ENCODE measurements around the gene ZFP92. TPM values are rescaled to one million over a fixed set of nuclear protein-coding genes. Genes with fewer than 3 reads are reported as not detected.

ZFP92 gene
- total RNA-seq, 4 donors from 2014 or later: 0.08 to 0.68 (median 0.20) TPM; not detected in 1

DNA sequence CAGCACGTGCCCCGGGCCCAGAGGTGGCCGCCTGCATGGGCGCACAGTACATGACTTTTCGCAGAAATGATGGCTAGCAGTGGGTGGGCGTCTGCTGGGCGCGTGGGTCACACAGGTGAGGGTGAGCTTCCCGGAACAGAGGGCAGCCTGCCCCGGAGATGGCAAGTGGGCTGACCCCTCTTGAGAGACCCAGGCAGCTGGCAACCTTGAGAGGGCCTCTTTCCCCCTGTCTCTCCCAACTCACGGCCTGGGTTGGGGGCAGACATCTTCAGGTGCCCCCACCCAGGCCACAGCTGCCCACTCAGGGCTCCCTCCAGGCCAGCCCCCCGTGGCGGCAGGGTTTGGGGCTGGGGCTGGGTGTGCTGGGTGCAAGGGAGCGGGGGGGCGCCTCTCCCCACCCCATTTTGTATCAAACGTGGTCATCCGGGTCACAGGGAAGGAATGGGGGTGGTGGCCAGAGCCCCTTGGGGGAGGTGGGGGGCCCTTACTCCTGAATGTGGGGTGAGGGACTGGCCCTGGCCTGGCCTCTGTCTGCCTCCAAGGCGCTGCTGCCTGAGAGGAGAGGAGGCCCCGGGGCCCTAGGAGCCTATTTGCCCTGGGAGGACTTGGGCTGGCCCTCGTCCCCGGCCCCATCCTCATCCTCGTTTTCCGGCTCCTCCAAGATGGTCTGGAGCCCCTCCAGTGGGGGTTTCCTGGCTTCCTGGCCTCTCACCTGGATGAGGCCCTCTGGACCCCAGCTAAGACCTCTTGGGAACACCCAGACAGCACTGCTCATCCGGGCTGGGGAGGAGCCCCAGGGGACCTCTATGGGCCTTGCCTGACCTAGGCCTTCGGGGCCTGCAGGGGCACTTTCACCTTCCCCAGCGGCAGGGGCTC lies 14.7 kb upstream of the ZFP92 start:
- no peak for DNase-seq (ENCODE audit: low spot score in 2 of 2)
- no peak overlapping the region for H3K4me3 ChIP-seq (ENCODE audit: low read depth, poor library complexity, severe bottlenecking)
- 80% methylated on average over 9 to 20 of the region's 26 CpGs for WGBS, 2 donors
- intact Hi-C loops (cut with DNase I; ENCODE audit: low total_unique reads): loop anchor here (10.0 kb wide), 1 partner anchor 228 kb away; no protein-coding TSS in a partner anchor
- TF ChIP-seq, protein P1, sequence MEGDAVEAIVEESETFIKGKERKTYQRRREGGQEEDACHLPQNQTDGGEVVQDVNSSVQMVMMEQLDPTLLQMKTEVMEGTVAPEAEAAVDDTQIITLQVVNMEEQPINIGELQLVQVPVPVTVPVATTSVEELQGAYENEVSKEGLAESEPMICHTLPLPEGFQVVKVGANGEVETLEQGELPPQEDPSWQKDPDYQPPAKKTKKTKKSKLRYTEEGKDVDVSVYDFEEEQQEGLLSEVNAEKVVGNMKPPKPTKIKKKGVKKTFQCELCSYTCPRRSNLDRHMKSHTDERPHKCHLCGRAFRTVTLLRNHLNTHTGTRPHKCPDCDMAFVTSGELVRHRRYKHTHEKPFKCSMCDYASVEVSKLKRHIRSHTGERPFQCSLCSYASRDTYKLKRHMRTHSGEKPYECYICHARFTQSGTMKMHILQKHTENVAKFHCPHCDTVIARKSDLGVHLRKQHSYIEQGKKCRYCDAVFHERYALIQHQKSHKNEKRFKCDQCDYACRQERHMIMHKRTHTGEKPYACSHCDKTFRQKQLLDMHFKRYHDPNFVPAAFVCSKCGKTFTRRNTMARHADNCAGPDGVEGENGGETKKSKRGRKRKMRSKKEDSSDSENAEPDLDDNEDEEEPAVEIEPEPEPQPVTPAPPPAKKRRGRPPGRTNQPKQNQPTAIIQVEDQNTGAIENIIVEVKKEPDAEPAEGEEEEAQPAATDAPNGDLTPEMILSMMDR (IDR thresholded peaks at IDR 0.05): no peak
- TF ChIP-seq POLR2A (IDR thresholded peaks at IDR 0.05): no peak

DNA sequence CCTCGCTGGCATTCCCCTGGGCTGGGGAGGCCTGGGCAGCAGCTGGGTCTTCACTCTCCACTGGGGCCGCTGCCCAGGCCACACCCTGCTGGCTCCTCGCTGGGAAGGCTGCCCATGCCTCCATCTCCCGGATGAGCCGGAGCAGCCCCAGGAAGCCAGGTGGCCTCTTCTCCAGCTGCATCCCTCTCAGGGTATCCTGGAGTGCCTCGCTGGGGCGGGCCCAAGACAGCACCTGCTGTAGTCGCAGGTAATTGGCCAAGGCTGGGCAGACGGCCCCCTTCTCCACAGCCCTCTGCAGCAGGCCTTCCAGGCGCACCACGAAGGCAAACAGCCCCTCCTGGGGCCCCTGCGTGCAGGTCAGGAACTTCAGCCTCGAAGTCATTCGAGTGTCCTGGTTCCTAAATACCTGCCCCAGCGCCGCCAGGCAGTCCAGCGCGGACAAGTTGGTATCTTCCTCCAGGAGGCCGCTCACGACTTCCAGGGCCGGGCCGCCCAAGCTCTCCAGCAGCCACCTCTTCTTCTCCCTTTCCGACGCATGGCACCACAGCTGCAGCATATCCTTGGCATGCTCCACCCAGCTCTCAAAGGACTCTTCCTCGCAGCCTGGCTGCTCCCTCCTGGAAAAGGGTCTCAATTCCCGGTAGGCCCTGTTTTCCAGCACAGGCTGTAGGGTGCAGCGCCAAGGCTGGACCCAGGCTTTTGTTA lies 13.9 kb upstream of the ZFP92 start:
- TF ChIP-seq POLR2A (IDR thresholded peaks at IDR 0.05): no peak
- TF ChIP-seq, protein P1 (IDR thresholded peaks at IDR 0.05): no peak
- no peak overlapping the region for H3K4me3 ChIP-seq (ENCODE audit: low read depth, poor library complexity, severe bottlenecking)
- WGBS, 2 donors: 81 to 83% methylated on average over 15 to 26 of the region's 27 CpGs
- intact Hi-C loops (cut with DNase I; ENCODE audit: low total_unique reads): loop anchor here (10.0 kb wide), 1 partner anchor 227 kb away; no protein-coding TSS in a partner anchor
- DNase-seq (ENCODE audit: low spot score in 2 of 2): no peak

DNA sequence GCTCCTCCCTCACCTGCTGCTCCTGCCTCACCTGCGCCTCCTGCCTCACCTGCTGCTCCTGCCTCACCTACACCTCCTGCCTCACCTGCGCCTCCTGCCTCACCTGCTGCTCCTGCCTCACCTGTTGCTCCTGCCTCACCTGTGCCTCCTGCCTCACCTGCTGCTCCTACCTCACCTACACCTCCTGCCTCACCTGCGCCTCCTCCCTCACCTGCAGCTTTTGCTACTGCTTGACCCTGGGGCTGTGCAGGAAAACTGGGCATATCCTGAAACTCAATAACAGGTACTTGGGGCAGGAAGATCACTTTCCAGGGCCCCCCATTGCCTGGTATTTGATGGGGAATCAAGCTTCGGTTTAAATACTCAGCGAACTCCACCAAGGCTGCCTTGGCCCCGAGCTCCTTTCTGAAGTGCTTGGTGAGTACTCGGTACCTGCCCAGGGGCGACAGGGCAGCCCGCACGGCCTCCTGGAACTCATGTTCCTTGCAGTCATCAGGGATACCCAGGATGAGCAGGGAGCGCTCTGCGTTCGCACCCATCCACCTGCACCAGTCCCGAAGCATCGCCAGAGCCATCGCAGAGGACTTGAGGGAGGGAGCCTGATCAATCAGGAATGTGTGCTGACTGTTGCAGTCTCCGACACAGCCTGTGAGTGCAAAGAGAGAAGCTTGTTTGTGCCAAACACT lies 12.9 kb upstream of the ZFP92 start:
- no peak for DNase-seq (ENCODE audit: low spot score in 2 of 2)
- intact Hi-C loops (cut with DNase I; ENCODE audit: low total_unique reads): loop anchor here (10.0 kb wide), 1 partner anchor 226 kb away; no protein-coding TSS in a partner anchor
- WGBS, 2 donors: 77 to 80% methylated on average over 7 to 15 of the region's 17 CpGs
- no peak overlapping the region for H3K4me3 ChIP-seq (ENCODE audit: low read depth, poor library complexity, severe bottlenecking)
- TF ChIP-seq, protein P1 (IDR thresholded peaks at IDR 0.05): no peak
- no peak for TF ChIP-seq POLR2A (IDR thresholded peaks at IDR 0.05)

DNA sequence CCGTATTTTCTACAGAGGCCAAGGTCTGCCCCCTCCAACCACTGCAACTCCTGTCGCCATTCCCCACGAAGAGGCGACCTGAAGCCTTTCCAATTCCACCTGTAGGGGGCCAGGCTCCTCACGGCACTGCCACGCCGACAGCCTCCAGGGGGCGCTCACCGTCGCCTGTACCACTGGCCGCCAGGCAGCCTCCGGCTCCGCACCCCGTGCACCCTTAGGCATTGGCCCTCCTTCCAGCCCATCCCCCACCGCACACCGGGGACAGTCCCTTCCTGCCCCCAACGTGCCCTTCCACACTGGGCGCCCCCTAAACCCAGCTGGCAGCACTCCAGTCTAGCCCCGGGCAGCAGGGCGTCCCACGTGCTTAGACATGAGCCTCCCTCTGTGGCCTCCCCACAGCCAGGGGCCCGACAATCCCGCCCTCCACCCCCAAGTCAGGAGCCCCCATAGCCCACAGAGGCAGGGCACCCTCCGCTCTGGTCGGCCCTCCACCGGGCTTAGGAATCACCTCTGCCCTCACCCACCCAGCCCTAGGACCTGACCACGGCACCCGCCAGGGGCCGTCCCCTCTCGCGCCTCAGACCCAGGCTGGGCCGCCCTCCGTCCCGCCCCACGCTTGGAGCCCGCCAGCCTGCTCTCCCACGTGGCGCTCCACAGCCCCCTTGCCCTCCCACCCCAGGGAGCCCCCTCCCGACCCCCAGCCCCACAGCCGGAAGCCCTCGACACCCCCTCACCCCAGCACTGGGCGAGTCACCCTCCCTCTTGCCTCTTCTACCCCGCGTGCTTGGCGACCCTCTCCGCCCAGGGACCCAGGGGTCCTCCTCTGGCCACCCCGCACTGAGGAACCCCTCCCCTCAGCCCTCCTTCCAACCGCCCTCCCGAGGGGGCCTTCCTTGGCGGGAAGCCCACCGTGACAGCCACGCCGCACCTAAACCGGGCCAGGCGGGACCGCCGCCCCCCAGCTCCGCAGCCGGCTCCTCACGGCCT lies 10.8 kb upstream of the ZFP92 start:
- WGBS, 2 donors: 66 to 80% methylated on average over 11 to 60 of the region's 60 CpGs
- DNase-seq (ENCODE audit: low spot score in 2 of 2): no peak

More for the DNA sequence above, 10.8 kb upstream of the ZFP92 start:
- intact Hi-C loops (cut with DNase I; ENCODE audit: low total_unique reads): no loop called here
- TF ChIP-seq POLR2A (IDR thresholded peaks at IDR 0.05): no peak
- TF ChIP-seq, protein P1 (IDR thresholded peaks at IDR 0.05): no peak
- H3K4me3 ChIP-seq (ENCODE audit: low read depth, poor library complexity, severe bottlenecking): no peak overlapping the region

All from lower leg skin (tissue), 4 donors.